Keratinocyte (primary cell): ENCODE results near the gene MAGI2.

Experiments used
- EZH2 ChIP-seq: IDR thresholded peaks from one replicate; pipeline ENCODE4 v1.6.1; 2012; ENCODE audit warnings: inconsistent platforms, mild to moderate bottlenecking, low read length, moderate library complexity
- TF ChIP-seq, protein P1 (sequence below), 3 experiments: IDR thresholded peaks in 1 of 3; conservative IDR thresholded peaks in 1 of 3; optimal IDR thresholded peaks in 1 of 3; 2 replicates in 2 of 3; 3 replicates in 1 of 3; pipeline versions ENCODE3 to v1.5.1; 2011; ENCODE audit warnings: low read length in 3 of 3, mild to moderate bottlenecking in 3 of 3, moderate library complexity in 2 of 3, control low read depth in 1 of 3, inconsistent platforms in 1 of 3; ENCODE audit not compliant: insufficient read depth in 2 of 3; ENCODE audit errors: extremely low read depth in 1 of 3

- TF ChIP-seq, protein P1, sequence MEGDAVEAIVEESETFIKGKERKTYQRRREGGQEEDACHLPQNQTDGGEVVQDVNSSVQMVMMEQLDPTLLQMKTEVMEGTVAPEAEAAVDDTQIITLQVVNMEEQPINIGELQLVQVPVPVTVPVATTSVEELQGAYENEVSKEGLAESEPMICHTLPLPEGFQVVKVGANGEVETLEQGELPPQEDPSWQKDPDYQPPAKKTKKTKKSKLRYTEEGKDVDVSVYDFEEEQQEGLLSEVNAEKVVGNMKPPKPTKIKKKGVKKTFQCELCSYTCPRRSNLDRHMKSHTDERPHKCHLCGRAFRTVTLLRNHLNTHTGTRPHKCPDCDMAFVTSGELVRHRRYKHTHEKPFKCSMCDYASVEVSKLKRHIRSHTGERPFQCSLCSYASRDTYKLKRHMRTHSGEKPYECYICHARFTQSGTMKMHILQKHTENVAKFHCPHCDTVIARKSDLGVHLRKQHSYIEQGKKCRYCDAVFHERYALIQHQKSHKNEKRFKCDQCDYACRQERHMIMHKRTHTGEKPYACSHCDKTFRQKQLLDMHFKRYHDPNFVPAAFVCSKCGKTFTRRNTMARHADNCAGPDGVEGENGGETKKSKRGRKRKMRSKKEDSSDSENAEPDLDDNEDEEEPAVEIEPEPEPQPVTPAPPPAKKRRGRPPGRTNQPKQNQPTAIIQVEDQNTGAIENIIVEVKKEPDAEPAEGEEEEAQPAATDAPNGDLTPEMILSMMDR (optimal IDR thresholded peaks at IDR 0.05 in 1 of 3, IDR thresholded peaks at IDR 0.05 in 1 of 3, conservative IDR thresholded peaks at IDR 0.05 in 1 of 3; ENCODE audit: extremely low read depth in 1 of 3, insufficient read depth in 2 of 3, low read length in 3 of 3), result peak in 1 of 3 experiments; percentile 35
- TF ChIP-seq EZH2, result no peak
These were observed 528.9 kb downstream of the MAGI2 start for GRCh38 chr7:78924581-78924980.
